ENCODE measurements around the gene IKZF3. TPM values are rescaled to one million over a fixed set of nuclear protein-coding genes. Genes with fewer than 3 reads are reported as not detected.

The IKZF3 gene
- total and polyA plus RNA-seq, 10 of the 15 experiments (the other 5 are each of a cell fraction or from before 2014, with no cell fraction given) = 5.5 to 98.2 (median 47.6) TPM

DNA sequence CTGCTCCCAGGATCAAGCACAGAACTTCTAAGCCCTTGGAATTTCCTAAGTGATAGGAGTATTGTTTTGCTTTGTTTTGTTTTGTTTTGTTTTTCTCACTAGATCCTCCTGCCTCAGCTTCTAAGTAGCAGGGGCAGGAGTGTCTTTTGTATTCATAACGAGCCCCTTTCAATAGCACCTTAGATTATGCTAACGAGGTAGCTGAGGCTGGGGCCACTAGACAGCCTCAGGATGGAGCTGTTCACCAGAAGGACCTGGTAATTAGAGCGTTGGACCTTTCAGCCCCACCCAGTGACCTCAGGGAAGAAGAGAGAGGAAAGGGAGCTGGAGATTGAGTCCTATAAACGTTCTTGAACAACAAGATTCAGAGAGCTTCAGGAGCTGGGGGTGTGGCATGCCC, 43.6 kb downstream of the IKZF3 start:
- FAIRE-seq (no peak), DNase-seq (ENCODE audit: low read depth, low spot score) (no peak), ATAC-seq (peak; percentile 33)
- no peaks in the 10 kb centered on the region for H4K20me1 ChIP-seq (ENCODE audit: control insufficient read depth, insufficient read depth)
- no peak overlapping the region for H3K9ac ChIP-seq (ENCODE audit: control insufficient read depth, insufficient read depth, low read length)
- ChIA-PET SMC1A (ENCODE audit: uncharacterized antibody, unreplicated experiment) (interaction anchor here (0.8 to 4.7 kb wide), 19 partner anchors 9 to 118 kb away, joined by 3 to 35 read pairs (median 4); no protein-coding TSS in a partner anchor), CTCF (interaction anchor here (0.6 to 4.1 kb wide), 11 partner anchors 8 to 160 kb away, joined by 3 to 17 read pairs (median 3); partner anchors contain the start of gene PSMD3), RAD21 (ENCODE audit: unreplicated experiment) (interaction anchor here (0.6 to 4.1 kb wide), 12 partner anchors 8 to 160 kb away, joined by 3 to 49 read pairs (median 4); partner anchors contain the start of genes IKZF3 and PSMD3), POLR2A (interaction anchor here (0.5 to 1.8 kb wide), 11 partner anchors 8 to 171 kb away, joined by 3 to 7 read pairs (median 3); no protein-coding TSS in a partner anchor)
- TF ChIP-seq CEBPB (IDR thresholded peaks at IDR 0.05; ENCODE audit: borderline replicate concordance in 1 of 2, low read depth in 2 of 2, low read length in 2 of 2) (no peak), CREB1 (IDR thresholded peaks at IDR 0.05; ENCODE audit: low read depth) (no peak), RAD21 (IDR thresholded peaks at IDR 0.05; ENCODE audit: insufficient read depth, low read depth, low read length) (peak; percentile 43; the same call in 1 of the 2 replicates), HCFC1 (IDR thresholded peaks at IDR 0.05; ENCODE audit: low read length) (no peak)
- TF ChIP-seq, protein P1, sequence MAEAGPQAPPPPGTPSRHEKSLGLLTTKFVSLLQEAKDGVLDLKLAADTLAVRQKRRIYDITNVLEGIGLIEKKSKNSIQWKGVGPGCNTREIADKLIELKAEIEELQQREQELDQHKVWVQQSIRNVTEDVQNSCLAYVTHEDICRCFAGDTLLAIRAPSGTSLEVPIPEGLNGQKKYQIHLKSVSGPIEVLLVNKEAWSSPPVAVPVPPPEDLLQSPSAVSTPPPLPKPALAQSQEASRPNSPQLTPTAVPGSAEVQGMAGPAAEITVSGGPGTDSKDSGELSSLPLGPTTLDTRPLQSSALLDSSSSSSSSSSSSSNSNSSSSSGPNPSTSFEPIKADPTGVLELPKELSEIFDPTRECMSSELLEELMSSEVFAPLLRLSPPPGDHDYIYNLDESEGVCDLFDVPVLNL (IDR thresholded peaks at IDR 0.05; ENCODE audit: low read depth, low read length) = no peak
- TF ChIP-seq, protein P2, sequence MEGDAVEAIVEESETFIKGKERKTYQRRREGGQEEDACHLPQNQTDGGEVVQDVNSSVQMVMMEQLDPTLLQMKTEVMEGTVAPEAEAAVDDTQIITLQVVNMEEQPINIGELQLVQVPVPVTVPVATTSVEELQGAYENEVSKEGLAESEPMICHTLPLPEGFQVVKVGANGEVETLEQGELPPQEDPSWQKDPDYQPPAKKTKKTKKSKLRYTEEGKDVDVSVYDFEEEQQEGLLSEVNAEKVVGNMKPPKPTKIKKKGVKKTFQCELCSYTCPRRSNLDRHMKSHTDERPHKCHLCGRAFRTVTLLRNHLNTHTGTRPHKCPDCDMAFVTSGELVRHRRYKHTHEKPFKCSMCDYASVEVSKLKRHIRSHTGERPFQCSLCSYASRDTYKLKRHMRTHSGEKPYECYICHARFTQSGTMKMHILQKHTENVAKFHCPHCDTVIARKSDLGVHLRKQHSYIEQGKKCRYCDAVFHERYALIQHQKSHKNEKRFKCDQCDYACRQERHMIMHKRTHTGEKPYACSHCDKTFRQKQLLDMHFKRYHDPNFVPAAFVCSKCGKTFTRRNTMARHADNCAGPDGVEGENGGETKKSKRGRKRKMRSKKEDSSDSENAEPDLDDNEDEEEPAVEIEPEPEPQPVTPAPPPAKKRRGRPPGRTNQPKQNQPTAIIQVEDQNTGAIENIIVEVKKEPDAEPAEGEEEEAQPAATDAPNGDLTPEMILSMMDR (IDR thresholded peaks at IDR 0.05 in 2 of 3, conservative IDR thresholded peaks at IDR 0.05 in 1 of 3; ENCODE audit: control insufficient read depth in 2 of 3, extremely low read depth in 1 of 3, insufficient read depth in 1 of 3, low read depth in 3 of 3, low read length in 3 of 3) = peak in 1 of 3 experiments; percentile 18; a peak in 1 of 6 replicates
- no peak overlapping the region for H3K27ac ChIP-seq (ENCODE audit: control insufficient read depth, insufficient read depth)
- no peak overlapping the region for H3K4me3 ChIP-seq
- H3K79me2 ChIP-seq (ENCODE audit: control insufficient read depth, insufficient read depth, low read length) = peaks cover 44% of the 10 kb centered on the region
- peaks cover 42% of the 10 kb centered on the region for H3K4me1 ChIP-seq (ENCODE audit: control insufficient read depth, insufficient read depth, low read length)
- H3K27me3 ChIP-seq (replicated peaks in 1 of 2; ENCODE audit: control insufficient read depth in 2 of 2, insufficient read depth in 2 of 2, low read length in 1 of 2) = no peaks in the 10 kb centered on the region
- H3K36me3 ChIP-seq (ENCODE audit: control insufficient read depth in 2 of 2, insufficient read depth in 2 of 2, low read length in 1 of 2) = peaks cover 15 to 33% of the 10 kb centered on the region in 2 experiments
- BruUV-seq (replicated peaks) = no TSS peak
- intact Hi-C loops (cut with micrococcal nuclease; ENCODE audit: unreplicated experiment) (no loop called here), in situ Hi-C loops (cut with MboI) (no loop called here)
- H2AFZ ChIP-seq (ENCODE audit: control insufficient read depth, low read depth, low read length) = no peak overlapping the region
- H3K4me2 ChIP-seq (ENCODE audit: control insufficient read depth, insufficient read depth) = no peak overlapping the region
- H3K9me3 ChIP-seq (replicated peaks; ENCODE audit: control insufficient read depth, insufficient read depth, low read length) = peaks cover 30% of the 10 kb centered on the region
- 14% methylated on average over 4 of the region's 4 CpGs for WGBS (ENCODE audit: insufficient coverage, insufficient replicate concordance, low lambda C conversion rate, missing lambda C conversion rate)
